Astrocyte (in vitro differentiated cells and primary cell): ENCODE results near the gene F10. TPM values are rescaled to one million over a fixed set of nuclear protein-coding genes. Genes with fewer than 3 reads are reported as not detected.

Source experiments
- DNase-seq: peaks from one replicate; pipeline ENCODE4 v3.0.0-alpha.2; 2010; ENCODE audit warnings: low read depth
- FAIRE-seq: peaks from 2 replicates; lab custom pipeline; 2011; peaks lifted over from hg19 to GRCh38; lab: Jason Lieb, UNC
- H2AFZ ChIP-seq: 2 replicates; pipeline ENCODE4 v1.6.0; 2012; ENCODE audit warnings: low read depth, low read length, inconsistent platforms
- H3K27ac ChIP-seq: 2 replicates; pipeline ENCODE4 v1.5.1; 2011; ENCODE audit warnings: low read depth, low read length, inconsistent platforms
- H3K27me3 ChIP-seq: 2 replicates; pipeline ENCODE4 v1.6.0; 2011; ENCODE audit warnings: low read length, inconsistent platforms; ENCODE audit not compliant: insufficient read depth
- H3K36me3 ChIP-seq: 2 replicates; pipeline ENCODE4 v1.5.1; 2011; ENCODE audit warnings: low read length, inconsistent platforms; ENCODE audit not compliant: insufficient read depth
- H3K4me1 ChIP-seq: 2 replicates; pipeline ENCODE4 v1.5.1; 2011; ENCODE audit warnings: low read length, inconsistent platforms; ENCODE audit not compliant: insufficient read depth
- H3K4me2 ChIP-seq: 2 replicates; pipeline ENCODE4 v1.6.0; 2012; ENCODE audit warnings: low read length, inconsistent platforms
- H3K4me3 ChIP-seq: 2 replicates; pipeline ENCODE4 v1.5.1; 2011; ENCODE audit warnings: low read depth, mild to moderate bottlenecking, low read length, inconsistent platforms; ENCODE audit not compliant: insufficient read depth
- H3K79me2 ChIP-seq: 2 replicates; pipeline ENCODE4 v1.6.0; 2012; ENCODE audit warnings: mild to moderate bottlenecking, low read length, inconsistent platforms; ENCODE audit not compliant: insufficient read depth
- H3K9ac ChIP-seq: 2 replicates; pipeline ENCODE4 v1.6.0; 2012; ENCODE audit warnings: mild to moderate bottlenecking, low read length, inconsistent platforms
- H3K9me3 ChIP-seq: 2 replicates; pipeline ENCODE4 v1.5.1; 2012; ENCODE audit warnings: low read depth, mild to moderate bottlenecking, low read length, inconsistent platforms; ENCODE audit not compliant: insufficient read depth
- H4K20me1 ChIP-seq: 2 replicates; pipeline ENCODE4 v1.6.0; 2012; ENCODE audit warnings: low read length, inconsistent platforms; ENCODE audit not compliant: insufficient read depth
- H3K27ac Mint-ChIP-seq: one replicate; pipeline ENCODE4 v1.8.0; 2021; ENCODE audit warnings: mild to moderate bottlenecking, mixed read lengths; ENCODE audit not compliant: unreplicated experiment
- H3K27me3 Mint-ChIP-seq: one replicate; pipeline ENCODE4 v1.8.0; 2021; ENCODE audit warnings: low read depth, mixed read lengths; ENCODE audit not compliant: unreplicated experiment
- H3K36me3 Mint-ChIP-seq: one replicate; pipeline ENCODE4 v1.8.0; 2021; ENCODE audit warnings: low read depth, mixed read lengths; ENCODE audit not compliant: unreplicated experiment
- H3K4me1 Mint-ChIP-seq: one replicate; pipeline ENCODE4 v1.8.0; 2021; ENCODE audit warnings: low read depth, mixed read lengths; ENCODE audit not compliant: unreplicated experiment
- H3K4me3 Mint-ChIP-seq: one replicate; pipeline ENCODE4 v1.8.0; 2021; ENCODE audit warnings: mild to moderate bottlenecking, moderate library complexity, mixed read lengths; ENCODE audit not compliant: unreplicated experiment
- H3K9me3 Mint-ChIP-seq: one replicate; pipeline ENCODE4 v1.8.0; 2021; ENCODE audit warnings: mild to moderate bottlenecking, mixed read lengths; ENCODE audit not compliant: unreplicated experiment
- CTCF ChIP-seq: IDR thresholded peaks from 2 replicates; pipeline ENCODE4 v1.5.1; 2011; ENCODE audit warnings: low read depth, mild to moderate bottlenecking, inconsistent platforms, low read length, moderate library complexity; ENCODE audit not compliant: insufficient read depth
- EZH2 ChIP-seq: IDR thresholded peaks from 2 replicates; pipeline ENCODE4 v1.6.1; 2012; ENCODE audit warnings: mild to moderate bottlenecking, low read length, inconsistent platforms; ENCODE audit not compliant: insufficient read depth
- total RNA-seq: library from RNA; stranded (reverse); gene quantifications from 2 replicates; pipeline ENCODE4 v1.2.1, GENCODE V29; 2021

Gene F10
- total RNA-seq, 1 donor from 2014 or later: 0.45 TPM

- H3K4me1 ChIP-seq: no peaks in the 10 kb centered on the region
- H3K9ac ChIP-seq: no peak overlapping the region
- H3K4me3 Mint-ChIP-seq: no peak overlapping the region
- no peak overlapping the region for H3K27ac Mint-ChIP-seq
- H3K9me3 ChIP-seq: no peaks in the 10 kb centered on the region
- no peak overlapping the region for H3K4me3 ChIP-seq
- DNase-seq: no peak
- no peak overlapping the region for H3K4me2 ChIP-seq
- peaks cover 7% of the 10 kb centered on the region for H3K27me3 ChIP-seq
- H3K36me3 ChIP-seq: no peaks in the 10 kb centered on the region
- no peak overlapping the region for H3K27ac ChIP-seq
- H2AFZ ChIP-seq: no peak overlapping the region
- TF ChIP-seq CTCF (no peak), EZH2 (no peak)
- no peaks in the 10 kb centered on the region for H3K79me2 ChIP-seq
- no peaks in the 10 kb centered on the region for H4K20me1 ChIP-seq
- no peak for FAIRE-seq
- H3K27me3 Mint-ChIP-seq: peaks cover 16% of the 10 kb centered on the region
- H3K9me3 Mint-ChIP-seq: peaks cover 3% of the 10 kb centered on the region
- H3K4me1 Mint-ChIP-seq: no peaks in the 10 kb centered on the region
- H3K36me3 Mint-ChIP-seq: no peaks in the 10 kb centered on the region
Observed at GRCh38 chr13:113140677-113141600, 18.3 kb downstream of the F10 start.

- Histone ChIP-seq H3K79me2 (no peaks in the 10 kb centered on the region), H3K4me2 (no peak overlapping the region), H3K36me3 (no peaks in the 10 kb centered on the region), H3K4me1 (no peaks in the 10 kb centered on the region), H3K9ac (no peak overlapping the region), H3K9me3 (no peaks in the 10 kb centered on the region), H2AFZ (no peak overlapping the region), H4K20me1 (no peaks in the 10 kb centered on the region), H3K4me3 (no peak overlapping the region), H3K27me3 (peaks cover 7% of the 10 kb centered on the region), H3K27ac (no peak overlapping the region)
- Mint-ChIP-seq H3K27me3 (peaks cover 17% of the 10 kb centered on the region), H3K27ac (no peak overlapping the region), H3K4me3 (no peak overlapping the region), H3K36me3 (no peaks in the 10 kb centered on the region), H3K9me3 (peaks cover 3% of the 10 kb centered on the region), H3K4me1 (no peaks in the 10 kb centered on the region)
- DNase-seq (no peak), FAIRE-seq (no peak)
- TF ChIP-seq EZH2: no peak
- TF ChIP-seq CTCF: no peak
Observed at GRCh38 chr13:113141601-113141970, 19.0 kb downstream of the F10 start.

GRCh38 chr13:113142876-113143275 lies 20.3 kb downstream of the F10 start:
- no peak overlapping the region for H3K27ac Mint-ChIP-seq
- Histone ChIP-seq H3K4me3 (no peak overlapping the region), H3K9me3 (no peaks in the 10 kb centered on the region), H3K4me2 (no peak overlapping the region), H3K36me3 (no peaks in the 10 kb centered on the region), H3K4me1 (no peaks in the 10 kb centered on the region), H3K27me3 (peaks cover 1% of the 10 kb centered on the region), H2AFZ (no peak overlapping the region), H3K9ac (no peak overlapping the region), H3K27ac (no peak overlapping the region), H4K20me1 (no peaks in the 10 kb centered on the region), H3K79me2 (no peaks in the 10 kb centered on the region)
- peaks cover 26% of the 10 kb centered on the region for H3K27me3 Mint-ChIP-seq
- no peak for FAIRE-seq
- DNase-seq: no peak
- no peaks in the 10 kb centered on the region for H3K36me3 Mint-ChIP-seq
- no peak for TF ChIP-seq CTCF
- no peak for TF ChIP-seq EZH2
- H3K4me3 Mint-ChIP-seq: no peak overlapping the region
- no peaks in the 10 kb centered on the region for H3K9me3 Mint-ChIP-seq
- no peaks in the 10 kb centered on the region for H3K4me1 Mint-ChIP-seq
